ENCODE results near the gene HSF2BP. TPM values are rescaled to one million over a fixed set of nuclear protein-coding genes. Genes with fewer than 3 reads are reported as not detected.

HSF2BP gene
- polyA plus RNA-seq, 1 of the 3 experiments (the other 2 are of a cell fraction), result 1.1 TPM

GRCh38 chr21:43608664-43609063 is 50.6 kb downstream of the HSF2BP start:
- no peak overlapping the region for H3K9ac ChIP-seq
- no peaks in the 10 kb centered on the region for H3K27me3 ChIP-seq (ENCODE audit: insufficient read depth)
- WGBS (ENCODE audit: low lambda C conversion rate), result 95% methylated on average over 2 of the region's 2 CpGs

DNA sequence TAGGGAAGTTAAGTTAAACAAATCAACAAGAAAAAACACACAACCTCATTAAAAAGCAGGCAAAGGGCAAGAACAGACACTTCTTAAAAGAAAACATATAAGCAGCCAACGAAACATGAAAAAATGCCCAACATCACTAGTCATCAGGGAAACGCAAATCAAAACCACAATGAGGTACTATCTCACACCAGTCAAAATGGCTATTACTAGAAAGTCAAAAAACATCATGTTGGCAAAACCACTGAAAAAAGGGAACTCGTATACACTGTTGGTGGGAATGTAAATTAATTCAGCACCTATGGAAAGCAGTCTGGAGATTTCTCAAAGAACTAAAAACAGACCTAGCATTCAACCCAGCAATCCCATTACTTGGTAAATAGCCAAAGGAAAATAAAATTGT is 51.1 kb downstream of the HSF2BP start:
- no peak overlapping the region for H3K4me3 ChIP-seq (ENCODE audit: low read depth in 2 of 2, low read length in 1 of 2)
- H3K4me2 ChIP-seq, result no peak overlapping the region
- no peak overlapping the region for H2AFZ ChIP-seq (ENCODE audit: low read depth)
- 59% methylated on average over 3 of the region's 3 CpGs for WGBS (ENCODE audit: low lambda C conversion rate)
- no peaks in the 10 kb centered on the region for H3K79me2 ChIP-seq (ENCODE audit: insufficient read depth)
- peak overlapping the region in 1 of 2 experiments; percentile 53; a peak in 2 of 4 replicates for H3K27ac ChIP-seq (ENCODE audit: low read depth in 2 of 2, low read length in 1 of 2)
- CTCF ChIA-PET, result no interaction called here
- no peaks in the 10 kb centered on the region for H3K9me2 ChIP-seq
- DNase-seq, result no peak
- H3F3A ChIP-seq (replicated peaks; ENCODE audit: insufficient read depth), result peaks cover 11% of the 10 kb centered on the region
- H3K9me3 ChIP-seq, result no peaks in the 10 kb centered on the region
- no peak overlapping the region for H3K9ac ChIP-seq
- no peaks in the 10 kb centered on the region for H3K27me3 ChIP-seq (ENCODE audit: insufficient read depth)
- H4K20me1 ChIP-seq (ENCODE audit: insufficient read depth), result no peaks in the 10 kb centered on the region
- peaks cover 20 to 32% of the 10 kb centered on the region in 2 experiments; a peak in 2 of 4 replicates for H3K4me1 ChIP-seq (ENCODE audit: control insufficient read depth in 1 of 2, insufficient read depth in 2 of 2, low read depth in 1 of 2, low read length in 1 of 2)
- H3K36me3 ChIP-seq (replicated peaks in 1 of 2; ENCODE audit: control insufficient read depth in 1 of 2, insufficient read depth in 2 of 2, low read length in 1 of 2), result no peaks in the 10 kb centered on the region
- POLR2A ChIA-PET, result no interaction called here
- TF ChIP-seq MEF2A (IDR thresholded peaks at IDR 0.05; ENCODE audit: borderline replicate concordance, low read depth), result no peak
- no peak for TF ChIP-seq ELF1 (IDR thresholded peaks at IDR 0.05)
- no peak for TF ChIP-seq POLR2AphosphoS5 (IDR thresholded peaks at IDR 0.05; ENCODE audit: low read depth, low read length)
- TF ChIP-seq SMC3 (IDR thresholded peaks at IDR 0.05; ENCODE audit: low read depth, low read length), result no peak
- no peak for TF ChIP-seq RAD21 (IDR thresholded peaks at IDR 0.05; ENCODE audit: low read length)
- TF ChIP-seq JUND (IDR thresholded peaks at IDR 0.05), result no peak
- TF ChIP-seq SIN3A (IDR thresholded peaks at IDR 0.05; ENCODE audit: borderline replicate concordance, low read depth, low read length), result no peak
- TF ChIP-seq ZBTB33 (IDR thresholded peaks at IDR 0.05; ENCODE audit: borderline replicate concordance, low read depth), result no peak
- no peak for TF ChIP-seq TAF1 (IDR thresholded peaks at IDR 0.05; ENCODE audit: borderline replicate concordance, low read depth, low read length)
- TF ChIP-seq EZH2phosphoT487 (IDR thresholded peaks at IDR 0.05; ENCODE audit: borderline replicate concordance, low read depth), result no peak
- TF ChIP-seq, protein P1, sequence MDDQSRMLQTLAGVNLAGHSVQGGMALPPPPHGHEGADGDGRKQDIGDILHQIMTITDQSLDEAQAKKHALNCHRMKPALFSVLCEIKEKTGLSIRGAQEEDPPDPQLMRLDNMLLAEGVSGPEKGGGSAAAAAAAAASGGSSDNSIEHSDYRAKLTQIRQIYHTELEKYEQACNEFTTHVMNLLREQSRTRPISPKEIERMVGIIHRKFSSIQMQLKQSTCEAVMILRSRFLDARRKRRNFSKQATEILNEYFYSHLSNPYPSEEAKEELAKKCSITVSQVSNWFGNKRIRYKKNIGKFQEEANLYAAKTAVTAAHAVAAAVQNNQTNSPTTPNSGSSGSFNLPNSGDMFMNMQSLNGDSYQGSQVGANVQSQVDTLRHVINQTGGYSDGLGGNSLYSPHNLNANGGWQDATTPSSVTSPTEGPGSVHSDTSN (IDR thresholded peaks at IDR 0.05), result peak; percentile 17; the same call in 1 of the 2 replicates
- no peak for TF ChIP-seq RCOR1 (IDR thresholded peaks at IDR 0.05; ENCODE audit: low read length)
- TF ChIP-seq, protein P2, sequence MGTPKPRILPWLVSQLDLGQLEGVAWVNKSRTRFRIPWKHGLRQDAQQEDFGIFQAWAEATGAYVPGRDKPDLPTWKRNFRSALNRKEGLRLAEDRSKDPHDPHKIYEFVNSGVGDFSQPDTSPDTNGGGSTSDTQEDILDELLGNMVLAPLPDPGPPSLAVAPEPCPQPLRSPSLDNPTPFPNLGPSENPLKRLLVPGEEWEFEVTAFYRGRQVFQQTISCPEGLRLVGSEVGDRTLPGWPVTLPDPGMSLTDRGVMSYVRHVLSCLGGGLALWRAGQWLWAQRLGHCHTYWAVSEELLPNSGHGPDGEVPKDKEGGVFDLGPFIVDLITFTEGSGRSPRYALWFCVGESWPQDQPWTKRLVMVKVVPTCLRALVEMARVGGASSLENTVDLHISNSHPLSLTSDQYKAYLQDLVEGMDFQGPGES (IDR thresholded peaks at IDR 0.05; ENCODE audit: low read depth, low read length), result no peak
- TF ChIP-seq, protein P3, sequence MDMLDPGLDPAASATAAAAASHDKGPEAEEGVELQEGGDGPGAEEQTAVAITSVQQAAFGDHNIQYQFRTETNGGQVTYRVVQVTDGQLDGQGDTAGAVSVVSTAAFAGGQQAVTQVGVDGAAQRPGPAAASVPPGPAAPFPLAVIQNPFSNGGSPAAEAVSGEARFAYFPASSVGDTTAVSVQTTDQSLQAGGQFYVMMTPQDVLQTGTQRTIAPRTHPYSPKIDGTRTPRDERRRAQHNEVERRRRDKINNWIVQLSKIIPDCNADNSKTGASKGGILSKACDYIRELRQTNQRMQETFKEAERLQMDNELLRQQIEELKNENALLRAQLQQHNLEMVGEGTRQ (IDR thresholded peaks at IDR 0.05; ENCODE audit: borderline replicate concordance, low read depth, low read length), result no peak
- TF ChIP-seq NFIC (IDR thresholded peaks at IDR 0.05; ENCODE audit: borderline replicate concordance), result 0 out of 2 replicates have a peak, but pooled peaks have one; percentile 9
- no peak for TF ChIP-seq EP300 (IDR thresholded peaks at IDR 0.05; ENCODE audit: borderline replicate concordance in 1 of 2, low read depth in 1 of 2, low read length in 1 of 2)
- no peak for TF ChIP-seq GABPA (IDR thresholded peaks at IDR 0.05; ENCODE audit: low read depth)

More at GRCh38 chr21:43608664-43609063, 50.6 kb downstream of the HSF2BP start:
- ChIA-PET CTCF (no interaction called here), POLR2A (no interaction called here)
- Histone ChIP-seq H3K4me2 (no peak overlapping the region), H4K20me1 (ENCODE audit: insufficient read depth) (no peaks in the 10 kb centered on the region), H3K79me2 (ENCODE audit: insufficient read depth) (no peaks in the 10 kb centered on the region), H3K9me2 (no peaks in the 10 kb centered on the region), H2AFZ (ENCODE audit: low read depth) (no peak overlapping the region), H3K9me3 (no peaks in the 10 kb centered on the region), H3K4me3 (ENCODE audit: low read depth in 2 of 2, low read length in 1 of 2) (no peak overlapping the region), H3K27ac (ENCODE audit: low read depth in 2 of 2, low read length in 1 of 2) (peak overlapping the region in 1 of 2 experiments; percentile 53; a peak in 2 of 4 replicates), H3K36me3 (replicated peaks in 1 of 2; ENCODE audit: control insufficient read depth in 1 of 2, insufficient read depth in 2 of 2, low read length in 1 of 2) (no peaks in the 10 kb centered on the region), H3K4me1 (ENCODE audit: control insufficient read depth in 1 of 2, insufficient read depth in 2 of 2, low read depth in 1 of 2, low read length in 1 of 2) (peaks cover 20 to 28% of the 10 kb centered on the region in 2 experiments; a peak in 2 of 4 replicates), H3F3A (replicated peaks; ENCODE audit: insufficient read depth) (peaks cover 11% of the 10 kb centered on the region)
- TF ChIP-seq TAF1 (IDR thresholded peaks at IDR 0.05; ENCODE audit: borderline replicate concordance, low read depth, low read length) (no peak), ELF1 (IDR thresholded peaks at IDR 0.05) (no peak), CHD2 (IDR thresholded peaks at IDR 0.05; ENCODE audit: low read length, partially characterized antibody) (no peak), RFX5 (IDR thresholded peaks at IDR 0.05; ENCODE audit: low read length) (no peak), EP300 (IDR thresholded peaks at IDR 0.05; ENCODE audit: borderline replicate concordance in 1 of 2, low read depth in 1 of 2, low read length in 1 of 2) (no peak), RCOR1 (IDR thresholded peaks at IDR 0.05; ENCODE audit: low read length) (no peak), FOXJ3 (CRISPR knock-in tag; IDR thresholded peaks at IDR 0.05) (no peak), TEAD4 (IDR thresholded peaks at IDR 0.05; ENCODE audit: borderline replicate concordance, insufficient read depth) (no peak)
- TF ChIP-seq, protein P1 (IDR thresholded peaks at IDR 0.05), result no peak
- no peak for DNase-seq
